Large intestine (tissue), 3 donors: ENCODE results near the gene PRM2. TPM values are rescaled to one million over a fixed set of nuclear protein-coding genes. Genes with fewer than 3 reads are reported as not detected.

Experiments used
- DNase-seq, 2 donors: peaks; one replicate each; pipeline versions ENCODE4 v3.0.0 to v3.0.0-alpha.2; 2013
- H3K27ac ChIP-seq: one replicate; pipeline ENCODE4 v1.5.1; 2013; ENCODE audit warnings: low read length
- H3K27me3 ChIP-seq: 2 replicates; pipeline ENCODE4 v1.6.1; 2013; ENCODE audit warnings: low read length; ENCODE audit not compliant: control insufficient read depth, insufficient read depth
- H3K36me3 ChIP-seq: 2 replicates; pipeline ENCODE4 v1.6.1; 2013; ENCODE audit warnings: low read length; ENCODE audit not compliant: control insufficient read depth, insufficient read depth
- H3K4me1 ChIP-seq: one replicate; pipeline ENCODE4 v1.6.1; 2013; ENCODE audit warnings: low read length; ENCODE audit not compliant: control insufficient read depth, insufficient read depth
- H3K4me3 ChIP-seq: one replicate; pipeline ENCODE4 v1.5.1; 2013; ENCODE audit warnings: low read length
- H3K9me3 ChIP-seq: one replicate; pipeline ENCODE4 v1.6.1; 2013; ENCODE audit warnings: mild to moderate bottlenecking, low read depth, low read length, moderate library complexity; ENCODE audit not compliant: control insufficient read depth
- WGBS: methylation state at CpG from one replicate; pipeline ENCODE4 v1.1.5; 2013; ENCODE audit warnings: low lambda C conversion rate; ENCODE audit not compliant: insufficient coverage; 5-methylcytosine and 5-hydroxymethylcytosine counted together
- polyA plus RNA-seq: library from polyadenylated mRNA; unstranded; fragments of 120-200 nt; gene quantifications from one replicate; pipeline ENCODE4 v1.2.1, GENCODE V29; 2013

PRM2 gene
- polyA plus RNA-seq, 1 donor: not detected

- no peak overlapping the region for H3K4me3 ChIP-seq
- no peaks in the 10 kb centered on the region for H3K27me3 ChIP-seq
- no peaks in the 10 kb centered on the region for H3K9me3 ChIP-seq
- H3K36me3 ChIP-seq: no peaks in the 10 kb centered on the region
- no peak for DNase-seq
- H3K27ac ChIP-seq: no peak overlapping the region
- no CpG with 5 or more reads among the region's 4 CpGs for WGBS
- peaks cover 6% of the 10 kb centered on the region for H3K4me1 ChIP-seq
These were observed 7.6 kb upstream of the PRM2 start for GRCh38 chr16:11283820-11284248.

- Histone ChIP-seq H3K4me3 (no peak within 1 kb of the TSS), H3K9me3 (no peaks in the 10 kb centered on the region), H3K36me3 (no peaks in the 10 kb centered on the region), H3K27me3 (no peaks in the 10 kb centered on the region), H3K4me1 (peaks cover 6% of the 10 kb centered on the region), H3K27ac (no peak within 1 kb of the TSS)
- no CpG with 5 or more reads among the region's 25 CpGs for WGBS
- no peak for DNase-seq
These were observed 4.6 kb upstream of the PRM2 start, which contains the start of gene PRM1 for GRCh38 chr16:11280616-11281522. PRM1 (minus strand) TSS chr16:11281330; CDS start chr16:11281238, 92 bp downstream.

- Histone ChIP-seq H3K27me3 (no peaks in the 10 kb centered on the region), H3K4me1 (peaks cover 6% of the 10 kb centered on the region), H3K36me3 (no peaks in the 10 kb centered on the region), H3K9me3 (no peaks in the 10 kb centered on the region), H3K27ac (no peak overlapping the region), H3K4me3 (no peak overlapping the region)
- peak in 1 of 2 donors; percentile 19 for DNase-seq
- no CpG with 5 or more reads among the region's 7 CpGs for WGBS
These were observed 2.7 kb upstream of the PRM2 start for GRCh38 chr16:11278681-11279628.

- no peaks in the 10 kb centered on the region for H3K36me3 ChIP-seq
- no peak overlapping the region for H3K27ac ChIP-seq
- no CpG with 5 or more reads among the region's 12 CpGs for WGBS
- H3K27me3 ChIP-seq: no peaks in the 10 kb centered on the region
- no peaks in the 10 kb centered on the region for H3K9me3 ChIP-seq
- H3K4me3 ChIP-seq: no peak overlapping the region
- DNase-seq: no peak
- H3K4me1 ChIP-seq: peaks cover 6% of the 10 kb centered on the region
These were observed 1.5 kb upstream of the PRM2 start for GRCh38 chr16:11277607-11278337.

GRCh38 chr16:11276896-11277593, 765 bp upstream of the PRM2 start:
- no peak for DNase-seq
- no peaks in the 10 kb centered on the region for H3K9me3 ChIP-seq
- peaks cover 6% of the 10 kb centered on the region for H3K4me1 ChIP-seq
- WGBS: no CpG with 5 or more reads among the region's 11 CpGs
- H3K27ac ChIP-seq: no peak overlapping the region
- no peak overlapping the region for H3K4me3 ChIP-seq
- H3K36me3 ChIP-seq: no peaks in the 10 kb centered on the region
- H3K27me3 ChIP-seq: no peaks in the 10 kb centered on the region

GRCh38 chr16:11274964-11275363, 1.3 kb downstream of the PRM2 start:
- H3K27ac ChIP-seq: no peak overlapping the region
- no CpG with 5 or more reads among the region's 7 CpGs for WGBS
- no peaks in the 10 kb centered on the region for H3K9me3 ChIP-seq
- no peaks in the 10 kb centered on the region for H3K27me3 ChIP-seq
- H3K4me3 ChIP-seq: no peak overlapping the region
- DNase-seq: no peak
- peaks cover 4% of the 10 kb centered on the region for H3K4me1 ChIP-seq
- H3K36me3 ChIP-seq: no peaks in the 10 kb centered on the region

GRCh38 chr16:11273721-11274324, 2.5 kb downstream of the PRM2 start:
- H3K27ac ChIP-seq: no peak overlapping the region
- no CpG with 5 or more reads among the region's 3 CpGs for WGBS

GRCh38 chr16:11272921-11273720, 3.2 kb downstream of the PRM2 start, which contains the start of gene PRM3:
PRM3 (minus strand) TSS chr16:11273629; CDS start chr16:11273595, 34 bp downstream.
- Histone ChIP-seq H3K9me3 (no peaks in the 10 kb centered on the region), H3K4me3 (no peak within 1 kb of the TSS), H3K27ac (no peak within 1 kb of the TSS), H3K27me3 (no peaks in the 10 kb centered on the region), H3K4me1 (no peaks in the 10 kb centered on the region), H3K36me3 (no peaks in the 10 kb centered on the region)
- no peak for DNase-seq
- WGBS: 87% methylated on average over 6 of the region's 30 CpGs

More at GRCh38 chr16:11273721-11274324, 2.5 kb downstream of the PRM2 start:
- no peaks in the 10 kb centered on the region for H3K36me3 ChIP-seq
- no peaks in the 10 kb centered on the region for H3K9me3 ChIP-seq
- no peak overlapping the region for H3K4me3 ChIP-seq
- DNase-seq: no peak
- H3K4me1 ChIP-seq: no peaks in the 10 kb centered on the region
- H3K27me3 ChIP-seq: no peaks in the 10 kb centered on the region

GRCh38 chr16:11272484-11272883, 3.8 kb downstream of the PRM2 start:
- no peaks in the 10 kb centered on the region for H3K27me3 ChIP-seq
- DNase-seq: no peak
- H3K4me3 ChIP-seq: no peak overlapping the region
- no peaks in the 10 kb centered on the region for H3K9me3 ChIP-seq
- no peak overlapping the region for H3K27ac ChIP-seq
- WGBS: no CpG with 5 or more reads among the region's 6 CpGs
- H3K4me1 ChIP-seq: no peaks in the 10 kb centered on the region
- no peaks in the 10 kb centered on the region for H3K36me3 ChIP-seq
